ENCODE measurements around the gene PTPRCAP. TPM values are rescaled to one million over a fixed set of nuclear protein-coding genes. Genes with fewer than 3 reads are reported as not detected.
A peak's percentile ranks its signal among the peaks of the same experiment; 100 is the strongest.
"Not testable (repeated sequence)": the region's sequence is repeated elsewhere in the genome, so short reads cannot be mapped to it uniquely, and the experiment has no call there.

Gene PTPRCAP
- polyA plus RNA-seq, 3 donors: 2.1 to 3.6 (median 2.9) TPM

DNA sequence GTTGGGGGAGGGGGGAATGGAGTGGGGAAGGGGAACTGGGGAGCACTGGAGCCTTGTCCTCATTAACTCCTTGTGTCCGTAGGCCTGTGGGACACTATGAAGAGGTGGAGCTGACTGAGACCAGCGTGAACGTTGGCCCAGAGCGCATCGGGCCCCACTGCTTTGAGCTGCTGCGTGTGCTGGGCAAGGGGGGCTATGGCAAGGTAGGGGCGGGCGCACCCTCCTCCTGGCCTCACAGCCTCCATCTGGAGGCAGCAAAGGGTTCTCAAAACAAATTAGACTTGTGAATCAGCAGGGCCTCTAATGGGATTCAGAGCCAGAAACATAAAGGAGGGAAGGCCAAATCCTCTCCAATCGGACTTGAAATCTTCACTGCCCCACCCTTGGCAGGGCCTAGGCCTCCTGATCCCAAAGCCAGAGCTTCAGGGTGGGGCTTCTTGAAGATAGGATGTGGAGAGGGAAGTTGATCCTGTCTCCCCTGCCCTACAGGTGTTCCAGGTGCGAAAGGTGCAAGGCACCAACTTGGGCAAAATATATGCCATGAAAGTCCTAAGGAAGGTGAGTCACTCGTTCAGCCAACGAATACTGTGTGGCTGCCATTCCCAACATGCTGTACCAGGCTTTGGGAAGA, 8.3 kb downstream of the PTPRCAP start:
- no peak for DNase-seq

DNA sequence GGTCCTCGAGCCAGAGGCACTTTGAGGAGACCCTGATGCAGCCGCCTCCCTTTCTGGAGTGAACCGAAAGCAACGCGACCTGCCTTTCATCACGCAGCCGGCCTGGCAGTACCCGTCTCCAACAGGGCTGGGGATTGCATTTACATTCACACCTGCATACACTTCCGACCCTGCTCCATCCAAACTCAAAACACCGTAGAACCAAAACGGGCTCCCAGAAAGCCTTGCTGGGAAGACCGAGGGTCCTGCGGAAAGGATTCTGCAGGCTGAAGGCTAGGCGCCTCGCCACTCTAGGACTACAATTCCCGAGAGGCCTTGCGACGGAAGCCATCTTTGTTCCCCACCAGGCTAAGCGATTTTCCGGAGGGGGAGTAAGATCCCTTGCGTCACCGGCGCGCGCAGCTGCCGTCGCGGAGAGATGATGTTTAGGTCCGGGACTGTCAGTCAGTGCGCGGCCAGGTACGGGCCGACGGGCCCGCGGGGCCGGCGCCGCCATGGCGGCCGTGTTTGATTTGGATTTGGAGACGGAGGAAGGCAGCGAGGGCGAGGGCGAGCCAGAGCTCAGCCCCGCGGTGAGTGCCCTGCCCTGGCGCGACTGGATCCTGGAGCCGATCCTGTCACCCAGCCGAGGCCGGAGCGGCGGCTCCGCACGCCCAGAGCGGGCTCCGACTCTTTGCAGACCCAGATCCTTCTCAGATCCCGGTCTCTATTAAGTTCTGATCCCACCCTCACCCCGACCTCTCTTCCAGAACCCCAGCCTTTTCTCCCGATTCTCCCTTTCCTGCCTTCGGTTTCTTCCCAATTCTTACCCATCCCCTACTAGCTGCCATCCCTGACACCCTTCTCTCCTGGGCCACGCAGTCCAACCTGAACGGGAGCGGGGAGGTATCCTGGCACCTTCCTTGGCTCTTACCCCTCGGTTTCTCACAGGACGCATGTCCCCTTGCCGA, 9.2 kb downstream of the PTPRCAP start, which contains the start of gene RPS6KB2:
TSS of gene RPS6KB2 (plus strand) at position 443 of the 950 bp plus-strand sequence. CDS start at position 495, 52 bp downstream.
- peak; percentile 97 for DNase-seq

DNA sequence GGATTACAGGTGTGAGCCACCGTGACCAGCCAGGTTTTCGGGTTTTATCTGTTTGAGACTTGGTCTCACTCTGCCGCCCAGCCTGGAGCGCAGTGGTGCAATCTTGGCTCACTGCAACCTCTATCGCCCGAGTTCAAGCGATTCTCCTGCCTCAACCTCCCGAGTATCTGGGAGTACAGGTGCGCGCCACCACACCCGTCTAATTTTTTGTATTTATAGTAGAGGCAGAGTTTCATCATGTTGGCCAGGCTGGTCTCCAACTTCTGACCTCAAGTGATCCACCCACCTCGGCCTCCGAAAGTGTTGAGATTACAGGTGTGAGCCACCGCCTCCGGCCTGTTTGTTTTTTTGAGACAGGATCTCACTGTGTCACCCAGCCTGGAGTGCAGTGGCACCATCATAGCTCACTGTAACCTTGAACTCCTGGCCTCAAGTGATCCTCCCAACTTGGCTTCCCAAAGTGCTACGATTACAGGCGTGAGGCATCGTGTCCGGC, 10.1 kb downstream of the PTPRCAP start:
- DNase-seq: not testable (repeated sequence)

DNA sequence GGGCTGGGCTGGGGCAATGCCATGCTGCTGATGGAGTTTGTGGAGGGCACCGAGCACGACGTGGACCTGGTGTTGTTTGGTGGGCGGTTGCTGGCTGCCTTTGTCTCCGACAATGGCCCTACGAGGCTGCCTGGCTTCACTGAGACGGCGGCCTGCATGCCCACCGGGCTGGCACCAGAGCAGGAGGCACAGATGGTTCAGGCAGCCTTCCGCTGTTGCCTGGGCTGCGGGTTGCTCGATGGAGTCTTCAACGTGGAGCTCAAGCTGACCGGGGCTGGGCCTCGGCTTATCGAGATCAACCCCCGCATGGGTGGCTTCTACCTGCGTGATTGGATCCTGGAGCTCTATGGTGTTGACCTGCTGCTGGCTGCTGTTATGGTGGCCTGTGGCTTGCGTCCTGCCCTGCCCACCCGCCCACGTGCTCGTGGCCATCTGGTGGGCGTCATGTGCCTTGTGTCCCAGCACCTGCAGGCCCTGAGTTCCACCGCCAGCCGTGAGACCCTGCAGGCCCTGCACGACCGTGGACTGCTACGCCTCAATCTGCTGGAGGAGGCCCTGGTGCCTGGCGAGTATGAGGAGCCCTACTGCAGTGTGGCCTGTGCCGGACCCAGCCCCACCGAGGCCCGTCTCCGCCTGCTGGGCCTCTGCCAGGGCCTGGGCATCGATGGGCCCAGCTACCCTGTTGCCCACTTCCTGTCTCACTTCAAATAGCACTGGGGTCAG, 13.4 kb downstream of the PTPRCAP start:
- DNase-seq: no peak

DNA sequence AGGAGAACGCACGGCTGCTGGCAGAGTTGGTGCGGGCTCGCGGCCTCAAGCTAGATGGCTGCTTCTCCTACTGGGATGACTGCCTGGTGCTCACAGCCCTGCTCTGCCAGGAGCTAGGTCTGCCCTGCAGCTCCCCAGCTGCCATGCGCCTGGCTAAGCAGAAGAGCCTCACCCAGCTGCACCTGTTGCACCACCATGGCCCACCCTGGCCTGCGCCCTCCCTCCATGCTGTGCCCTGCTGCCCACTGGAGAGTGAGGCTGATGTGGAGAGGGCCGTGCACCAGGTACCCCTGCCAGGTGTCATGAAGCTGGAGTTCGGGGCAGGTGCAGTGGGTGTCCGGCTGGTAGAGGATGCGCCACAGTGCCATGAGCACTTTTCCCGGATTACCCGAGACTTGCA, 14.0 kb downstream of the PTPRCAP start:
- DNase-seq: no peak

DNA sequence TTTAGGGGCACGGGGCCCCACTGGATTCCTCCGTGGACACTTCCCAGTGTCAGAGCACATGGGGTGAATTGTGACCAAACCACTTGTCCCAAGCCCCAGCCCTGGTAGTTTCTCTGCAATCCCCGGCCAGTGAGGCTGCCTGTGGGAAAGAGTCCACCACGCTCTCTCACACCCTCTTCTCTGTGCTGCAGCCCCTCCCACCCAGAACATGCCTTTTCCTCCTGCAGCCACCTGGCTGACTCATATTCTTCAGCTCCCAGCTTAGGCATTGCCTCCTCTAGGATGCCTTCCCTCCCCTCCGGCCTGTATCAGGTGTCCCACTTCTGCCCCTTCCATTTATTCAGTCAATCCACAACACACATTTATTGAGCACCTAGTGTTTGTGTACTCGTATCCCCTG, 14.6 kb downstream of the PTPRCAP start:
- no peak for DNase-seq

DNA sequence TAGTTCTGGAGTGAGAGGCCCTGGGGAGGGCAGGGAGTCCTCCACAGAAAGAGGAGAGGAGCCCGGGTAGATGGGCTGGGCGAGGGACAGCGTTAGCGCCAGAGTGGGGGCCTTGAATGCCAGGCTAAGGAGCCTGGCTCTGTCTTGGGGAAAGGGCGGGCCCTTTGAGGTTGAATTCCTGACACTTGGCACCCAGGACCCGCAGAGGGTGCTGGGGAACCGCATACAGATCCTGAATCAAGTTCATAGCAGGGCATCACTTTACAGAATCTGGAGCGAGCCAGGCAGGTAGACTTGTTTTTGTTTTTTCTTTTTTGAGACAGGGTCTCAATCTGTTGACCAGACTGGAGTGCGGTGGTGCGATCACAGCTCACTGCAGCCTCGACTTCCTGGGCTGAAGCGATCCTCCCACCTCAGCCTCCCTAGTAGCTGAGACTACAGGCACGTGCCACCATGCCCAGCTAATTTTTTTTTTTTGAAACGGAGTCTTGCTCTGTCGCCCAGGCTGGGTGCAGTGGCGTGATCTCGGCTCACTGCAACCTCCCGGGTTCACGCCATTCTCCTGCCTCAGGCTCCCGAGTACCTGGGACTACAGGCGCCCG, 16.0 kb downstream of the PTPRCAP start:
- DNase-seq: no peak

DNA sequence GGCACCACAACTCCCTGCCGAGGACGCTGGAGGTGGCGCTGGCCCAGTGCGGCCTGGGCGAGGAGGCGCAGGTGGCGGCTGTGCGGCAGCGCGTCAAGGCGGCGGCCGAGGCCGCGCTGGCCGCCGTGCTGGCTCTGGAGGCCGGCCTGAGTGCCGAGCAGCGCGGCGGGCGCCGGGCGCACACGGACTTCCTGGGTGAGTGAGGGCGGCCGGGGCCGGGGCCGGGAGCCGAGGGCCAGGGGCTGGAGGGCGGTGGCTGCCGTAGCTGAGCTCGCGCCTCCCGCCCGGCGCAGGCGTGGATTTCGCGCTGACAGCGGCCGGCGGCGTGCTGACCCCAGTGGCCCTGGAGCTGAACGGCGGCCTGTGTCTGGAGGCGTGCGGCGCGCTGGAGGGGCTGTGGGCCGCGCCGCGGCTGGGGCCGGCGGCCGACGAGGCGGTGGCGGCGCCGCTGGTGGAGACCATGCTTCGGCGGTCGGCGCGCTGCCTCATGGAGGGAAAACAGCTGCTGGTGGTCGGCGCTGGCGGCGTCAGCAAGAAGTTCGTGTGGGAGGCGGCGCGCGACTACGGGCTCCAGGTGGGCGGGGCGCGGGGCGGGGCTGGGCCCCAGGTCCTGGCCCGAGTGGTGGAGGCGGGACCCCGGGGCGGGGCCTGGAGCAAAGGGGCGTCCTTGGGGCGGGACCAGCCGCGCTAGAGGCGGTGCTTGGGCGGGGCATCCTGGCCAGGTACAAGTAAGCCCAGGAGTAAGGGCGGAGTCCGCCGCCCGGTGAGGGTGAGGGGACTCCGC, 16.6 kb downstream of the PTPRCAP start:
- peak; percentile 94 for DNase-seq

DNA sequence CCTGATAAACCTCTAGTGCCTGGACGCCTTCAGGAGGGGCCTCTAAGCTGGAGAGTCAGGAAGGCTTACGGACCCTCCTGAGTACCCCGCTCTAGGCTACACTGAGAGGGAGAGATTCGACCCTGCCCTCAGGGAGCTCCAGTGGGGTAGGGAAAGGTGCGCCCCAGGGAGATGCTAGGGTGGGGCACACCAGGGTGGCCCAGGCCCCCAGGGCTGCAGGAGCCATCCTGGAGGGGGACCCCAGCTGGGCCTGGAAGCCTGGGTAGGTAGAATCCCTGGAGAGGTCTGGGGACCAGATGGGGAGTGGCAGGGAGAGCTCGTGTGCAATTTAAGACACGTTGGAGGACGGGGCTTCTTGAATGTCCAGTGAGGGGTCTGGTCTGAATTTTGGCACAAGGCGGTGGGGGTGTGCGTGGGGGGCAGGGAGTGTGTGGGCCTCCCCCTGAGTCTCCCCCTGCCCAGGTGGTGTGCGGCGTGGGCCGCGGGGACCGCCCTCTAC, 17.3 kb downstream of the PTPRCAP start:
- DNase-seq: no peak

DNA sequence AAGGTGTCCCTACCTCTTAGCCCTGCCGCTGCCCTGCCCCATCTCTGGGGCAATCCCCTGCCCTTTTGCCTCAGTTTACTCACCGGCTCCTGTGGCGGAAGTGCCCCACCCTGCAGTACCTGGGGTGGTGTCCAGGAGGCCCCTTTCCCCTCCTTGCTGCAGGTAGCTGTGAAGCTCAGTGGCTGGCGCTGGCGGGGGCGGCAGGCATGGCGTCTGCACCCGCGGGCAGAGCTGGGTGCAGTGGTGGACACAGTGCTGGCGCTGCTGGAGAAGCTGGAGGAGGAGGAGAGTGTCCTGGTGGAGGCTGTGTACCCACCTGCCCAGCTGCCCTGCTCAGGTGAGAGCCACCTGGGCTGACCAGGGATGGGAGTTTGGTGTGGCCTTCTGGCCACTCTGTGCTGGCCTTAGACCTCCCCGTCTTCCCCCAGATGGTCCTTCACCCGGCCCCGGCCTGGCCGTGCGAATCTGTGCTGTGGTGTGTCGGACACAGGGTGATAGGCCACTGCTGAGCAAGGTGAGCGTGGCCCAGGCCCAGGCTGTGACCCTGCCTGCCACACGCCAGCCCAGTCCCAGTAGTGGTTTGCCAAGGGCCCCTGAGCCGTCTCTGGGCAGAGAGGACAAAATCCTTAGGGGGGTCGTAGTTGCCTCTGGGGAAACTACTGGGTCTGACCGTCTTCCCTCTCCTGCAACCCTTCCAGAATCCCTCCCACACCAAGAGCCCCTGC, 18.0 kb downstream of the PTPRCAP start:
- DNase-seq: no peak

DNA sequence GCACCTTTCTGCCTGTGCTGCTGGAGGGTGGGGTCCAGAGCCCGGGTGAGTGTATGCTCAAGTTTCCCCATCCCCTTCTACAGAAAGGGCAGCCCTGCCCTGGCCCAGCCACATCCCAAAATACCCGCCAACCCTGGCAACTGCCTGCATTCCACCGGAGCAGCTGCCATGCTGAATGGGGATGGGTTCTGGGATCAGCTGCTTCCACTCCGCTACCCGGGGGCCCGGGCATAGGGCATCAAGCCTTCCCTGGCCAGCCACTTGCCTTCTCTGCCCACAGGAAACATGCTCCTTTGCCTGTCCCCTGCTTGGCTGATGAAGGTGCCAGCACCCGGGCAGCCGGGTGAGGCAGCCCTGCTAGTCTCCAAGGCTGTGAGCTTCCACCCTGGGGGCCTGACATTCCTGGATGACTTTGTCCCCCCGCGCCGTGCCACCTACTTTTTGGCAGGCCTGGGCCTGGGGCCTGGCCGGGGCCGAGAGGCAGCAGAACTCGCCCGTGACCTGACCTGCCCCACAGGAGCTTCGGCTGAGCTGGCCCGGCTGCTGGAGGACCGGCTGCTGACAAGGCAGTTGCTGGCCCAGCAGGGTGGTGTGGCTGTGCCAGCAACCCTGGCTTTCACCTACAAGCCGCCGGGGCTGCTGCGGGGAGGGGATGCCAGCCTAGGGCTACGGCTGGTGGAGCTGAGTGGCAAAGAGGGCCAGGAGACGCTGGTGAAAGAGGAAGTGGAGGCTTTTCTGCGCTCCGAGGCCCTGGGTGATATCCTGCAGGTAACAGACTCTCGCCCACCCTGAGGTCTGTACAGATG, 18.8 kb downstream of the PTPRCAP start:
- DNase-seq: no peak

DNA sequence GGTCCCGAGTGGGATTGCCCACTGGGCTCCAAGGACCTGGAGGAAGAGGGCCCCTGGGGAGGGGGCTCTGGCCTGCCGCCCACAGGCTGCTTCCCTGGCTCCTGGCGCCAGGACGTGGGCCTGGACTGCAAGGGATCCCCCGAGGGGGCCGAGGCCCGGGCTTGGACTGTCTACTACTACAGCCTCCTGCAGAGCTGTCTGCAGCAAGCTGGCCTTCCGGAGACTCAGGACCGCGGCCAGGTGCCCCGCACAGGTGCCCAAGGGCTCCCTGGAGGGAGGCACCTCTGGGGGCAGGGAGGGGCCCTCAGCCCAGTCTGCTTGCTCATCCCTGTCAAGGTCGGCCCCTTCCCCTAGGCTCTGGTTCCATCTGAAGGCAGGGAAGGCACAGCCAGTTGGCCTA, 20.1 kb downstream of the PTPRCAP start:
- DNase-seq: no peak

DNA sequence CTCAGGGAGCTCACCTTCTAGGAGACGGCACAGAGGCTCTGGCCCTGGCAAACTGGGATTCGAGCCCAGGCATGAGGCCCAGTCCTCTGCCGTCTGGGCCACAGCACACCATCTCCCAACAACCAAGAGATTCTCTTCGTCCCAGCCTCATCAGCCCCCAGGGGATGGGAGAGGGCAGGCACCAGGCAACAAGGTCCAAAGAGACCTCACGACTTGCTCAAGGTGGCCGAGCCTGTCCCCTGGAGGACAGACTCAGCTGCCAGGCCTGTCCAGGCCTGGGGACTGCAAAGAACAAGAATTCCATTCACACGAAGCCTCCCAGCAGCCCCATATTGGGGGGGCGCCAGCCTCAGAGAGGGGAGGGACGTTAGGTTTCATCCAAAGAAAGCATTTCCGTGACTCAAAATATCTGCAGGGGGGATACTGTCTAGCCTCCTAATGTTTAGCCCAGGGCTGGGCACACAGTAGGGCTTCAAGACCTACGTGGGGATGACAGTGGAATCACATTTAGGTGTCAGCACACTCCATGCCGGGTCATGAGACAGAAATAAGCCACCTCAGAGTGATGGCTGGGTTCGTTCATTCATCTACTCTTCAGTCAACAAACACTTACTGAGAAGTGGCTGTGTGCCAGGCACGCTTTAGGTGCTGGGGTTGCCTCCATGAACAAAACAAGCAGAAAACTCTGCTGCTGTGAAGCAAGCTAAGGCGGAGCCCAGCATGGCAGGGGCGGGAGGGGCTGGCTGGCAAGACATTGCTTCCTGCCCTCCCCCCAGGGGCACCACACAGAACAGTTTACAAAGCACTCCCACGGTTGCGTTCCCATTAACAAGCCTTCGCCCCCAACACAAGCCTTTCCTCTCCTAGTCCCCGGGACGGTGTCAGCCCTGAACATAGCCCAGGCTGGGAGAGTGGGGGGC, 20.8 kb downstream of the PTPRCAP start:
- no peak for DNase-seq

DNA sequence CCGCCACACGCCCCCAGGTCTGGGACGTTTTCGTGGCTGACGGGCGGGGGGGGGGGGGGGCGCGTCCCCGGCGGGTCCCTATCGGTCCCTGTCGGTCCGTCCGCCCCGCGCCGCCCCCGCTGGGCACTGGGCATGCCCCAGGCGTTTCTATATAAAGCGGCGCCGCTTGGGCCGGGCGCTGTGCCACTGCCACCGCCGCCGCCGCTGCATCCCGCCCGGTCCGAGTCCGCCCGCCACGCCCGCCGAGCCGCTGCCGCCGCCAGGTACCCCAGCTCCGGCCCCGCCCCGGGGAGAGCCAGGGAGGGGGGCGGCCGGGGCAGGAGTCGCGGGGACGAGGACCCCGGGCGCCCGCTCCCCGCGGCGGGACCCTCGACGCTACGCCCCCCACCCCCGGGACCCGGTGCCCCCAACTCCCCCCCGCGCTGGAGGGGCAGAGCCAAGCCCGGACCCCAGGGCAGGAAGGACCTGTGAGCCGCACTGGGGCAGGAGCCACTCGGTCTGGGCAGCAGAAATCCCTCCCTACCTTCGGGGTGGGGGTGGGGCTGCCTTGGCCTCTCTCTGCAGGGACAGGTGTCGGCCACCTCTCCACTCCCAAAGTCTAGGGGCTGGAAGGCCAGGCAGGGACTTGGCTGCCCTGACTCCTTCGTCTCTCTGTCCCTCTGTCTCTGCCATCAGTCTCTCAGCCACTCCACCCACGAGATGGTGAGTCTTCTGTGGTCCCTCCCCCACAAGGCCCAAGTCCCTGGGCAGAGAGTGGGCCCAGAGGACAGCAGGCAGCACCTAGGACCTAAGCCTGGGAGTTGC, 21.8 kb downstream of the PTPRCAP start, which contains the start of gene CARNS1:
TSS of gene CARNS1 (plus strand) at position 178 of the 804 bp plus-strand sequence. CDS start at position 700, 522 bp downstream.
- DNase-seq: no peak

DNA sequence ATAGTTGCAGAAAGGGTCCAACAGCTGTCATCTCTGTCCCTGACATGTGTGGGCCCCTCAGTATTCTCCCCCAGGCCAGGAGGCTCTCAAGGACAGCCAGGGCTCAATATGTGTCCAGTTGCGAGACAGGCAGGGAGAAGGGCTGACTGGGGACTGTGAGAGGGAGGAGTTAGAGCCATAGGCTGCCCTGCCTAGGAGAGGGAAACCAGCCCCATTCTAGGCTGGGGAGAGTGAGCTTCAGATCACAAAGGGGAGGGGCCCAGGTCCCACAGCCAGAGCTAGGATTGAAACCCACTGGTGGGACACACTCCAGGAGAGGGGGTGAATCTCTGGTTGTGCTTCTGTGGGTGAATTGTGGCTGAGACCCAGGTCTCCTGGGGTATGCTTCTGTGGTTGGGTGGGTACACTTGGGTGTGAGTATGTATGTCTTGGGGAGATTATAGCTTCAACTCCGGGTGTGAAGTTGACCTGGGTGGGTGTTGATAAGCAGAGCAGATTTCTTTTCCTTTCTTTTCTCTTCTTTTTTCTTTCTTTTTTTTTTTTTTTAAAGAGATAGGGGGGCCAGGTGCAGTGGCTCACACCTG, 24.1 kb downstream of the PTPRCAP start:
- DNase-seq: no peak

DNA sequence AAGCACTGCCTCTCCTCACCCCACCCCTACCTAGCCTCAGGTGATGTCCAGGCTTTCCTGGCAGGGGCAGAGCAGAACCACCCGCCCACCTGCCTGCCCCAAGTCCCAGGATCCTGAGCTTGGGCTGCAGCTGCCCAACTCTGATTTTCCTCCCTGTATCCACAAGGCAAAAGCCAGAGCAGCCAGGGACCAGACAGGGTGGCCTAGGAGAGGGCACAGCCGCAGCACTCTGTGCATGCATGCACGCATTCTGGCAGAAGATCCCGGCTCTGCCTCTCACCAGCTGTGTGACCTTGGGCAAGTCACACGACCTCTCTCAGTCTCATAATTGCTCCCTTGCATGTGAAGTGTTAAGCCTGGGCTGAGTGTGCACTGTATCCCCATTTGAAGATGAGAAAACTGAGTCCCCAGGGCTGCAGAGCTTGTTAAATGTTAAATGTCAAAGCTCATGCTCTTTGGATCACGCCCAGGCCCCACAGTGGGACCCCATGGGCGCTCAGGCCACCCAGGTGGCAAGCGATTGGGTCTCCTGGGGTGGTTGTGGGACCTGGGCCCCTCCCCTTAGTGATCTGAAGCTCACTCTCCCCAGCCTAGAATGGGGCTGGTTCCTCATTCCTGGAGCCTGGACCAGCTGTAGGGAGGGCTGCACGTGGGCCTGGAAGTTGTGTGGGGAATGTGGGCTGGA, 24.8 kb downstream of the PTPRCAP start:
- DNase-seq: no peak
